ENCODE results near the gene PFKM. TPM values are rescaled to one million over a fixed set of nuclear protein-coding genes. Genes with fewer than 3 reads are reported as not detected.
"Not testable (repeated sequence)": the region's sequence is repeated elsewhere in the genome, so short reads cannot be mapped to it uniquely, and the experiment has no call there.

The PFKM gene
- total RNA-seq, 4 donors from 2014 or later: 24.1 to 47.7 (median 31.3) TPM

DNA sequence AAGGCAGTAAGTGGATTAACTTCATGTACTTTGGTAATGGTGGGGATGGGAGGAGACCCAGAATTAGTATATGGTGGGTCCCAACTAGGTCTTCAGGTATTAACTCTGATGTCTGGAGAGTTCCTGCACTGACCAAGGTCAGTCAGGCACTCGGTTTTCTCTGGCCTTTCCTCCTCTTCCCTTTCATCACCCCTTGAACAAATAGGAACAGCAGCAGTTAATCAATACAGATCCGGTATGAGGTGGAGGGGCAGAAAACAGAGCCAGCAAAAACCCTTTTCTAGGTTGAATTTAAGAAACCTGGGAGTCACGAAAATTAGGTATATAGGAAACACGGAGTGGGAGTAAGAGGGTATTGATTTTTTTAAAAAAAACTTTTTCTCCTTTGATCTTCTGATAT, 4.0 kb downstream of the PFKM start:
- TF ChIP-seq, protein P1, sequence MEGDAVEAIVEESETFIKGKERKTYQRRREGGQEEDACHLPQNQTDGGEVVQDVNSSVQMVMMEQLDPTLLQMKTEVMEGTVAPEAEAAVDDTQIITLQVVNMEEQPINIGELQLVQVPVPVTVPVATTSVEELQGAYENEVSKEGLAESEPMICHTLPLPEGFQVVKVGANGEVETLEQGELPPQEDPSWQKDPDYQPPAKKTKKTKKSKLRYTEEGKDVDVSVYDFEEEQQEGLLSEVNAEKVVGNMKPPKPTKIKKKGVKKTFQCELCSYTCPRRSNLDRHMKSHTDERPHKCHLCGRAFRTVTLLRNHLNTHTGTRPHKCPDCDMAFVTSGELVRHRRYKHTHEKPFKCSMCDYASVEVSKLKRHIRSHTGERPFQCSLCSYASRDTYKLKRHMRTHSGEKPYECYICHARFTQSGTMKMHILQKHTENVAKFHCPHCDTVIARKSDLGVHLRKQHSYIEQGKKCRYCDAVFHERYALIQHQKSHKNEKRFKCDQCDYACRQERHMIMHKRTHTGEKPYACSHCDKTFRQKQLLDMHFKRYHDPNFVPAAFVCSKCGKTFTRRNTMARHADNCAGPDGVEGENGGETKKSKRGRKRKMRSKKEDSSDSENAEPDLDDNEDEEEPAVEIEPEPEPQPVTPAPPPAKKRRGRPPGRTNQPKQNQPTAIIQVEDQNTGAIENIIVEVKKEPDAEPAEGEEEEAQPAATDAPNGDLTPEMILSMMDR (IDR thresholded peaks at IDR 0.05): no peak
- no peak for DNase-seq (ENCODE audit: low spot score)
- no peak for ATAC-seq (ENCODE audit: low FRiP score)

- ATAC-seq (ENCODE audit: low FRiP score); DNase-seq (ENCODE audit: low spot score): not testable (repeated sequence)
These were observed 6.4 kb downstream of the PFKM start for GRCh38 chr12:48125542-48125941.

DNA sequence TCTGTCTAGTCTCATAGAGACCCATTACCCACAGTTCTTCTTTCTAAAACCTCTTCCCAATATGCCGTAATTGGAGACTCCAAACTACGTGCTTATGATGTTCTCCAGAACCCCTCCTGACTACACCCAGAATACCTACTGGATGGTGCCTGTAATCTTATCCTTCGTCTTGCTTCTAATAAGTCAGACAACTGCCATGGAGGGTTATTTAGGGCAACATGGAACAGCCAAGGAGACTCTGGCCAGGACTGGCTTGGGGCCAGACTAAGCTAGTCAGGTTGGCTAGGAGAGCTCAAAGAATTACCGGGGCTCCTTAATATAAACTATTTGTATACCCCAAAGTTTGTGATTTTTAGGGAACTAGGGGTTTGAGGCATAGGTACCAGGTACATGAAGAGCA, 6.8 kb downstream of the PFKM start:
- TF ChIP-seq, protein P1 (IDR thresholded peaks at IDR 0.05): no peak

GRCh38 chr12:48126953-48127630, 7.9 kb downstream of the PFKM start:
- ATAC-seq (ENCODE audit: low FRiP score) (no peak), DNase-seq (ENCODE audit: low spot score) (no peak)
- TF ChIP-seq, protein P1 (IDR thresholded peaks at IDR 0.05): no peak

More for the DNA sequence above, 6.8 kb downstream of the PFKM start:
- no peak for ATAC-seq (ENCODE audit: low FRiP score)
- DNase-seq (ENCODE audit: low spot score): no peak

GRCh38 chr12:48128800-48129199, 9.6 kb downstream of the PFKM start:
- TF ChIP-seq, protein P1 (IDR thresholded peaks at IDR 0.05): no peak
- ATAC-seq (ENCODE audit: low FRiP score): no peak
- no peak for DNase-seq (ENCODE audit: low spot score)

DNA sequence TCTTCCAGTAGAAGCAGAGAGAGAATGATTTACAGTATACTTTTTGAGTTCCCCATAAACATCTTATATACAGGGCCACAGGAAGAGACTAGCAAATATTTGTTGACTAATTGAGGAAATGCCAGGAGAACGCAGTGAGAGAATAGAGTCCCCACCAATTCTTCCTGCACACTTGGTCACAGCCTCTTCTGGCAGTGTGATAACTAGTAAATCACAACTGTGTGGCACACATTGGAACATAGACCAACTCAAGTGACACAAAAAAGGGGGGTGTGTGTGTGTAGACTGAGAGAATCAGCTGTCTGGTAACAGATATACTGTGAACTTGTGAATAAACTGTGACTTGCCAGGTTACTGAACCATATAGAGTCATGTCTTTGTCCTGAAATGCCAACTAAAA, 10.2 kb downstream of the PFKM start:
- no peak for ATAC-seq (ENCODE audit: low FRiP score)

DNA sequence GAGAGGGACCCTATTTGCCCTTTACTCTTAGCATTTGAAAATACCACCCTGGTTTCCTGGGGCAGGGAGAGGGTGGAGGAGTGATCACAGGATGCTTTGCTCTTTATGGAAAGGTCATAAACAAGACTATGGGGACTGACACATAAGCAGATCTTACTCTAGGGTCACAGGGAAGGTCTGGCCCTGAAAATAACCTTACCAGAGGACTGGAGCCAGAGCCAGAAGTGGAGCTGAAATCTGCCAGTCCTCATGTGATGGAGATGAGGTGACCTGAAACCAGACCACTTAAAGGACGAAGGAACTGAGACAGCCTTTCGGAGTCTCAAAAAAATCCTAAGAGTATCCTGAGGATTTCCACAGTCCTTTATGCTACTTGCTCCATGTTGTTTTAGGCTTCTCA, 12.4 kb downstream of the PFKM start:
- TF ChIP-seq, protein P1 (IDR thresholded peaks at IDR 0.05): no peak
- no peak for ATAC-seq (ENCODE audit: low FRiP score)
- DNase-seq (ENCODE audit: low spot score): no peak

More for the DNA sequence above, 10.2 kb downstream of the PFKM start:
- TF ChIP-seq, protein P1 (IDR thresholded peaks at IDR 0.05): no peak
- no peak for DNase-seq (ENCODE audit: low spot score)
